GM18517 (cell line): ENCODE results near the gene LRCH1.

Source experiments
- ATAC-seq: cut with Tn5 transposase; IDR thresholded peaks from one replicate; pipeline ENCODE4 v1.9.1; 2021; ENCODE audit warnings: mild to moderate bottlenecking, moderate library complexity; ENCODE audit not compliant: unreplicated experiment

Gene LRCH1

DNA sequence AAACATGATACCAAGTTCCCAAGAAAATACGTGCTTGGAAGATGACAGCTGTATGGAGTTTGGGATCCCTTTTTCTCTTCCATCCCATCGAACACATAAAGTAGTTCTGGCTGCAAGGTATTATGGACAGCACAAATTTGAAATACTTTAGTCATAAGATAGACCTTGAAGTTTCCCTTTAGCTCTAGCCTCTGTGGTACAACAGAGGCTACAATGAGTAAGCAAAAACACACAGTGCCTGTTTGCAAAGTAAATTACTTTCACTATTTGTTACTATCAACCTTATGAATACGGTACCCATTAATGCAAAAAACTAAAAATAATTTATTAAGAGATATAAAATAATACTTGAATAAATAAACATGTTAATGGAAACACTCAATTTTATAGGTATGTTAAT, 21.0 kb upstream of the LRCH1 start:
- ATAC-seq, result no peak

DNA sequence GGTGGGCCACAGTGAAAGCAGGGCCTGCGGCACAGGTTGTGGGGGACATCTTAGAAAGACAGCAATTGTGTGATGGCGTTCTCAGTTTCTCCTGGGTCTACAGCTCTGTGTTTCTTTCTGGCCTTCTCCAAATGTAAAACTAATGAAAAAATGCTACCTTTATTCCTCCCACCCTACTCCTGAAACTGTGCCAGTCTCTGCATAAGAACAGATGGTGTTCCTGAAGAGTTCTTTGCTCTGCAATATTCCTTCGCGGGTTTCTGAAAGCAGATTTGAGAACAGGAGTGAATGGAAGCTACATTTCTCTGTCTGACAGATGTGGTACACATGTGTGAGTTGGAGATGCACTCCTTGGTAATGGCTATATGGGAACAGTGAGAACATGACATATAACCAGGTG, 18.0 kb upstream of the LRCH1 start:
- no peak for ATAC-seq

DNA sequence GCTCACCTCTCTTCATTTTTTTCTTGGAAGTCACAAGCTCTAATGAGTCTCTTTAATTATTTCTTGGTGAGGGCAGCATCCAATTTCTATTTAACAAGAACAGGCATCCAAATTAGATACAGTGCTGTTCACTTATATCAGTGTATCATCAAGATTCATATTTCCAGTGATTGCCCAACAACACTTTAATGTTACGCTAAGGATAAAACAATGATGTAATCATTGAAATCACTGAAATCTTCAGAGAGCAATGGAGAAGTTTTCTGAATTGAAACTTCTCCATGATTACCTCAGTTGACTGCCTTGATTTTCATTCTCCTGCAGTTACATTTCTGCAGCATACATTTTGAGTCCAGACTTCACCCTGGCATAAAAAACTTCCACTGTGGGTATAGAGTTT, 17.1 kb upstream of the LRCH1 start:
- no peak for ATAC-seq

DNA sequence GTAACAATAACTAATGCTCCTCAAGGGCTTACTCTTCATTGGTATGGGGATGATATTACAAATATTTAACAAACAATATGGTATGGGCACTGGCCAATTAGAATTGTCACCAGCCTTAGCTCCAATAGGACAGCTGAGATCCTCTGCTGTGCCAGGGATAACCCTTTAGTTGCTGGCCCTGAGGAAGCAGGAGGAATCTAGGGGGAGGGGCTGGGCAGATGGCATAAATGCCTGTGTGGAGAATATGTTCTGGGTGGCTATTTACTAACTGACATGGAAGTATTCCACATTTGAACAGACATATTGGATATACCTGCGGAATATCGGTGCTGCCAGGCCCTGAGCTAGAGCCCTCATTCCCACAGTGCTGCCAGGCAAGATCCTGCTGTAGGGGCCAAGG, 16.6 kb upstream of the LRCH1 start:
- no peak for ATAC-seq

DNA sequence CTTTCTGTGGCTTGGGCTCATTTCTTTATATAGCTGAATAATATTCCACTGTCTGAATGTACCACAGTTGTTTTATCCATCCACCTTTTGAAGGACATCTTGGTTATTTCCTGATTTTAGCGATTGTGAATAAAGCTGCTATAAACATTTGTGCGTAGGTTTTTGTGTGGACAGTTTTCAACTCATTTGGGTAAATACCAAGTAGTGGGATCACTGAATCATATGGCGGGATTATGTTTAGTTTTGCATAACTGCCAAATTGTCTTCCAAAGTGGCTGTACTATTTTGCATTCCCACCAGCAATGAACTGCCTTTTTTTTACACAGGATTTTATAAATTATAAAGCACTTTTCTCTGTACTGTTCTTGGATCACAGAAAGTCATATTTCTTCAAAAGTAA, 13.7 kb upstream of the LRCH1 start:
- ATAC-seq, result no peak

DNA sequence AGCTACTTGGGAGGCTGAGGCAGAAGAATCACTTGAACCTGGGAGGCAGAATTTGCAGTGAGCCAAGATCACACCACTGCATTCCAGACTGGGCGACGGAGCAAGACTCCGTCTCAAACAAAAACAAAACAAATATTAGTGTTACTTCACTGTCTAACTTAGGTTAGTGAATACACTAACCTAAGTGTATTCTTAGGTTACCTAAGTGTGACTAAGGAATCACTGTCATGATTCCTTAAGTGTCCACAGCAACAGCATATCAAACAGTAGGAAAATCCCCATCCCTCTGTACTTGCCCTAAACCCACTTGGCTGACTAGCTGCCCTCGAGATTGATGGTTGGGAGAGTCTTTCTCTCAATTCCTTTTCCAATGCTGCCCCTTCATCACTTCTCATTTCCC, 11.8 kb upstream of the LRCH1 start:
- ATAC-seq, result no peak

- ATAC-seq, result no peak
Measured at GRCh38 chr13:46542833-46543232, 10.1 kb upstream of the LRCH1 start.

- ATAC-seq, result no peak
Measured at GRCh38 chr13:46543287-46543686, 9.7 kb upstream of the LRCH1 start.

GRCh38 chr13:46544208-46544607, 8.8 kb upstream of the LRCH1 start:
- peak; percentile 48 for ATAC-seq

- ATAC-seq, result no peak
Measured at GRCh38 chr13:46544811-46545210, 8.2 kb upstream of the LRCH1 start.

DNA sequence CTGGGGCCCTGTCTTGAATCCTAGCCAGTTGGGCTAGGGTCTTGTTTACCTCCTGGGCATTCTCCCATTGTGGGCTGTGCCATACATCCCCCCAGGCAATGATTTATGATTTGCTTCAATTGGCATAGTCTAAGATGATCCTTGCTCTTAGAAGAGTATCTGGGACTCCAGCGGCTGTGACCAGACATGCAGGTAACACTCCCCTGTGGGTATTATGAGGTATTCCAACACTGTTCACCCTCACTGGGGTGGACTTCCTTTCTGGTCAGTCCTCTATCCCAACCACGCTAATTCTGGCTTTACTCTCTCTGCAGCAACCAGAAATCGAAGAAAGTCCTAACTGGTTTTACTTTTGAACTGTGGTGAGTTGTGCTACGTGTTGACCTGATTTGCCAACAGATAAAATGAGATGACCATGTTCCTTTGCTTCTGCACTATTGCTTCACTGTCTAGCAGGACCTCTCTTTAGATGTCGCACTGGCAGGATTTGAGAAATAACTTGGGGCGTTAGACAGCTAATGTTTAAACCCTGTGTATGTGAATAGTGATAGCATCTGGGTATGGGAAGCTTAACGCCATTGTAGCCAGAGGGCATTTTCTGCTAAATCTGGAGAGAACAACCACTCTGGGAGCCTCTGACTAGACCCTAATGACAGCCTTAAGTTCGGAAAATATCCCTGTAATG, 6.7 kb upstream of the LRCH1 start:
- no peak for ATAC-seq

GRCh38 chr13:46550822-46551221, 2.1 kb upstream of the LRCH1 start:
- ATAC-seq, result no peak

DNA sequence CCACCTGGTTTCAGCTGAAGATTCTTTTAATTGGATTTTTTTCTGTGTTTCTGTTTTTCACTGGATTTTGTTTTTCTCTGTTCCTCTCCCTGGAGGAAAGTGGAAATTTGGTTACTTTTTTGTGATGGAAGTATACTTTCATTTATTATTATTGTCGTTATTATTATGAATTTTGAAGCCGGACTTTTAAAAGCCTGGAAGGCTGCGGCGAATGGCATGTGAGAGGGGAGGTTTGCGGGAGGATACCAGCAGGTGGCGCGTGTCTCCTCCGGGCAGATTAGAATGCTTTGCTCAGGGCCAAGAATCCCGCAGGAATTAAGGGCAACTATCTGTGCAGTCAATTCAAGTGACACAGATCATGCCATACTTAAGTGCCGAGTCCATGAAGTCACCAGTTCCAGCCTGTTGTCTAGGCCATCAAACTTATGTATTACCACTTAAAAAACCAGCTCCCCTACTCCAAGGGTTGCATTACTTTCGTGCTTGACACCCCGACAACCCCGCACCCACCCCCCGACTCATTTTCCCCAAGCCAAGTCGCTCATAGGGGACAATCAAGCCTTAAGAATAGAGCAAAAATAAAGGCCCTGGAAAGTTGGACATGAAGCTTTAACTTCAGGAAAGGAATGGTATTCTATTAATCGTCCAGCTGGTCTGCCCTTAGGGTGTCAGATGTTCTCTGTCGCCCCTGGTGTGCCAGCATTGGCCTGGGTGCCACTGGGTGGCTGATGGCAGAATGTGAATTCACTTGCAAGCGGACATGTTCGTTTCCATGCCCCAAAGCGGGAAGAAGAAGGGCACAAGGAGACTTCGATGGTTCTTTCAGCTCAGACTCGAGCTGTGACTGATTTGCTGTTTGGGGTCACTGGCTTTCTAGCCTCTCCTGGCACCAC, 1.3 kb upstream of the LRCH1 start:
- ATAC-seq, result no peak

DNA sequence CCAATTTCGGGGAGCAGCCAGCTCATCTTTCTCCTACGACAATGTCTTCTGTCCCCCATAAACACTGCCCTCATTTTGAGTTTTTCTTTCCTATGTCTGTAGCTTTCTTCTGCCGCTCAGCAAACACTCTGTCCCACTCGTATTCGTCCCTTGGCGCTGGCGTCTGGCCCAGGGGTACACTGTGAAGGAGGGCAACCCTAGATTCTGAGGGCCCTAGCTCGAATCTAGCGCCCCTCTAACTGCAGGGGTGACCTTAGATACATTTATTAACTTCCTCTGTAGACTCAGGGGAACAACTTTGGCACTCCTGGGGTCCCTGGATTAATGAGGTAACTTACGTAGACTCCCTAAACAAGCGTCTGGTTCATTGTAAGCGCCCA, 677 bp upstream of the LRCH1 start:
- no peak for ATAC-seq

DNA sequence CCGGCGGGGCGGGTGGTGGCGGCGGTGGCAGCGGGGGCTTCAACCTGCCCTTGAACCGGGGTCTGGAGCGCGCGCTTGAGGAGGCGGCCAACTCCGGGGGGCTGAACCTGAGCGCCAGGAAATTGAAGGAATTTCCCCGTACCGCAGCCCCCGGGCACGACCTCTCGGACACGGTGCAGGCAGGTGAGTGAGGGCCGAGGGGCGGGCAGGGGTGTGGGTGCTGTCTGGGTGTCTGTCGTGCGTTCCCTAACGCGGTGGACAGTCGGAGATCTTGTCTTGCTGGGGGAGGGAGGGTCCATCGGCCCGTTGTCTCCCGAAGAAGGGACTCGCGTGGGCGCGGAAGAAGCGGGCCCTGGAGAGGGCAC, 533 bp downstream of the LRCH1 start:
- no peak for ATAC-seq

GRCh38 chr13:46553886-46554858, 1.2 kb downstream of the LRCH1 start:
- no peak for ATAC-seq

- ATAC-seq, result no peak
Measured at GRCh38 chr13:46554951-46555350, 2.0 kb downstream of the LRCH1 start.

DNA sequence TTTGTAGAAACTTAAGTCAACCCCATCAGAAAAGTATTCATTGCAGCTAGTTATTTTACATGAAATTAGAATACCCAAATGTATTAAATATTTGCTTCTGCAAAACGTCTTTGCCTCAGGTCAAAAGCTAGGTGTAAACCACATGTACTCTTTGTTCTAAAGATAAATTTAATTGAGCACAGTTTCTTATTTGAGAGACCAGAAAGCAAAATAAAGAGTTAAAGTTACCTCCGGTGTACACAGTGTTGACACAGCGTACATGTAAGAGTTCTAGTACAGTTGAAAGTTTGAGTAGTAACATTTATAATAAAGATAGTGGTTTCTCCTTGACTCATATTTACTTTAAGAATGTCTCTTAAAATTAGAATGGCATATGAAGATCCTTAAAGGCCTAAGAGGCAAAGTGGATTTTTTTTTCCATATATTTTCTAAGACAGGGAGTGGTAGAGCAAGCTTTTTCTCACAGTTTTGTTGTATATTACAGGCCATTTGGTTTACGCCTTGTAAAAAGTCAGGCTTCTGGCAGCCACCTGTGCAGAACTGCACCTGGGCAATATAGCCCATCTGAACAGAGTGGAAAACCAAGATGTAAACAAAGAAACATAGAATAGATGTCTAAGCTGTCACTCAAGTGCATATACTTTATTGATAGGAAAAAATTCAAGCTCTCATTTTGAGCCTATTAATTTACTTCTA, 2.9 kb downstream of the LRCH1 start:
- ATAC-seq, result no peak

GRCh38 chr13:46556418-46556779, 3.4 kb downstream of the LRCH1 start:
- ATAC-seq, result no peak

GRCh38 chr13:46559272-46559805, 6.4 kb downstream of the LRCH1 start:
- ATAC-seq, result no peak

- no peak for ATAC-seq
Measured at GRCh38 chr13:46560778-46561177, 7.8 kb downstream of the LRCH1 start.
